ENCODE measurements around the gene SURF1. TPM values are rescaled to one million over a fixed set of nuclear protein-coding genes. Genes with fewer than 3 reads are reported as not detected.
A peak's percentile ranks its signal among the peaks of the same experiment; 100 is the strongest.

SURF1 gene
- total RNA-seq, 1 experiment from 2014 or later, result 28.1 TPM

DNA sequence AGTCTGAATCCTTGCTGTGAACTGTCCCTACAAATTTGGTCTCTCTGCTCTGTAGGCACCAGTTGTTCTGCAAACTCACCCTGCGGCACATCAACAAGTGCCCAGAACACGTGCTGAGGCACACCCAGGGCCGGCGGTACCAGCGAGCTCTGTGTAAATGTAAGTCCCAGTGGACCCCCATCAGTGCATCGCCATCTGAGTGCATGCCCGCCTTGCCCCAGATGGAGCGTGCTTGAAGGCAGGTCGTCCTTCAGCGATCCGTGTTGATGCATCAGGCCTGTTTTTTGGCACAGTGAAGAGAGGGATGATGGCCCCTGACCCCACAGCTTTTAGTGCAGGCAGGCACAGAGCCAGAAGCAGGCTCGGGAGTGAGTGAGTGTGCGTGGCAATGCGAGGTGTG lies 1.4 kb upstream of the SURF1 start:
- no peak for DNase-seq
- Histone ChIP-seq H3F3A (ENCODE audit: low read length, unreplicated experiment) (peaks cover 7% of the 10 kb centered on the region), H2AFZ (ENCODE audit: low read length) (no peak overlapping the region), H3K9me2 (replicated peaks; ENCODE audit: low read length) (no peaks in the 10 kb centered on the region), H3K4me2 (ENCODE audit: low read length) (peak overlapping the region; percentile 86), H4K20me1 (ENCODE audit: low read length) (no peaks in the 10 kb centered on the region), H3K27ac (ENCODE audit: low read length) (no peak overlapping the region), H3K27me3 (ENCODE audit: low read length) (no peaks in the 10 kb centered on the region), H3K79me2 (ENCODE audit: low read length) (peaks cover 39% of the 10 kb centered on the region), H3K4me3 (ENCODE audit: low read length) (peak overlapping the region; percentile 89), H3K36me3 (ENCODE audit: low read depth, low read length) (peaks cover 3% of the 10 kb centered on the region), H3K9me3 (ENCODE audit: low read length) (no peaks in the 10 kb centered on the region), H3K9ac (ENCODE audit: low read length) (no peak overlapping the region; the same call in 1 of the 2 replicates), H3K4me1 (ENCODE audit: insufficient read depth, low read length) (peaks cover 11% of the 10 kb centered on the region)
- intact Hi-C loops (cut with micrococcal nuclease), result loop anchor here (5.0 kb wide), 1 partner anchor 130 kb away; no protein-coding TSS in a partner anchor
- POLR2A ChIA-PET (ENCODE audit: unreplicated experiment), result no interaction called here
- no peak for ATAC-seq
- no TSS peak for BruUV-seq (replicated peaks)
- CTCF ChIA-PET, result no interaction called here
- no peak for TF ChIP-seq EZH2phosphoT487 (IDR thresholded peaks at IDR 0.05; ENCODE audit: borderline replicate concordance, low read length)
- TF ChIP-seq EZH2 (IDR thresholded peaks at IDR 0.05; ENCODE audit: low read length, unreplicated experiment), result no peak
- TF ChIP-seq, protein P1, sequence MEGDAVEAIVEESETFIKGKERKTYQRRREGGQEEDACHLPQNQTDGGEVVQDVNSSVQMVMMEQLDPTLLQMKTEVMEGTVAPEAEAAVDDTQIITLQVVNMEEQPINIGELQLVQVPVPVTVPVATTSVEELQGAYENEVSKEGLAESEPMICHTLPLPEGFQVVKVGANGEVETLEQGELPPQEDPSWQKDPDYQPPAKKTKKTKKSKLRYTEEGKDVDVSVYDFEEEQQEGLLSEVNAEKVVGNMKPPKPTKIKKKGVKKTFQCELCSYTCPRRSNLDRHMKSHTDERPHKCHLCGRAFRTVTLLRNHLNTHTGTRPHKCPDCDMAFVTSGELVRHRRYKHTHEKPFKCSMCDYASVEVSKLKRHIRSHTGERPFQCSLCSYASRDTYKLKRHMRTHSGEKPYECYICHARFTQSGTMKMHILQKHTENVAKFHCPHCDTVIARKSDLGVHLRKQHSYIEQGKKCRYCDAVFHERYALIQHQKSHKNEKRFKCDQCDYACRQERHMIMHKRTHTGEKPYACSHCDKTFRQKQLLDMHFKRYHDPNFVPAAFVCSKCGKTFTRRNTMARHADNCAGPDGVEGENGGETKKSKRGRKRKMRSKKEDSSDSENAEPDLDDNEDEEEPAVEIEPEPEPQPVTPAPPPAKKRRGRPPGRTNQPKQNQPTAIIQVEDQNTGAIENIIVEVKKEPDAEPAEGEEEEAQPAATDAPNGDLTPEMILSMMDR (conservative IDR thresholded peaks at IDR 0.05; ENCODE audit: low read depth, low read length), result no peak

DNA sequence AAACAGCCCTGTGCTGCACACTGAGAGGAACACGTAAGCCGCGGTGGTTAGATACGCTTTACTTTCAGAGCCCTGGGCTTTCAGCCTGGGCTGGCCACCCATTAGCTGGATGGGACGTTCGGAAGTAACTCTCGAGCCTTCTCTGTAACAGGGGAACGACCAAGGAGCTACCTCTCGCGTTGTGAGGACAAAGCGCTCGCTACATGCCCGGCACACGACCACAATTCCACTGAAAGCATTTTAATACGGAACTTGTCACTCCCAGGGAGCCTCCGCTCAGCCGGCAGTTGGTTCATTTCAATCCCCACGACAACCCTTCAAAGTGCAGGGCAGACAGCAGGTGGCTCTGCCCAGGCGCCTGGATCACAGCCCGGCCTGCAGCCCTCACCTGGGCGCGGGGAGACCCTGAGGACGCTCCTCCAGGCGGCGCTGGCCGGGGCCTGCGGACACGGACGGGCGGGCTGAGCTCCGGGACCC lies 368 bp downstream of the SURF1 start:
- no peaks in the 10 kb centered on the region for H3K9me2 ChIP-seq (replicated peaks; ENCODE audit: low read length)
- H3K4me1 ChIP-seq (ENCODE audit: insufficient read depth, low read length), result peaks cover 11% of the 10 kb centered on the region
- ATAC-seq (peak; percentile 23), DNase-seq (no peak)
- peaks cover 18% of the 10 kb centered on the region for H3K36me3 ChIP-seq (ENCODE audit: low read depth, low read length)
- ChIA-PET POLR2A (ENCODE audit: unreplicated experiment) (interaction anchor here (1.1 kb wide), 1 partner anchor 9 kb away, joined by 4 read pairs; no protein-coding TSS in a partner anchor), CTCF (interaction anchor here (0.7 kb wide), 1 partner anchor 69 kb away, joined by 8 read pairs; no protein-coding TSS in a partner anchor)
- H3K27ac ChIP-seq (ENCODE audit: low read length), result no peak overlapping the region
- peaks cover 4% of the 10 kb centered on the region; the same call in 1 of the 2 replicates for H4K20me1 ChIP-seq (ENCODE audit: low read length)
- peak overlapping the region; percentile 89 for H3K4me3 ChIP-seq (ENCODE audit: low read length)
- BruUV-seq (replicated peaks), result TSS peak; percentile 36
- H3F3A ChIP-seq (ENCODE audit: low read length, unreplicated experiment), result peaks cover 7% of the 10 kb centered on the region
- intact Hi-C loops (cut with micrococcal nuclease), result loop anchor here (5.0 kb wide), 1 partner anchor 131 kb away; no protein-coding TSS in a partner anchor
- H2AFZ ChIP-seq (ENCODE audit: low read length), result no peak overlapping the region
- H3K79me2 ChIP-seq (ENCODE audit: low read length), result peaks cover 39% of the 10 kb centered on the region
- TF ChIP-seq, protein P1 (conservative IDR thresholded peaks at IDR 0.05; ENCODE audit: low read depth, low read length), result no peak
- TF ChIP-seq EZH2 (IDR thresholded peaks at IDR 0.05; ENCODE audit: low read length, unreplicated experiment), result no peak
- TF ChIP-seq EZH2phosphoT487 (IDR thresholded peaks at IDR 0.05; ENCODE audit: borderline replicate concordance, low read length), result no peak
- H3K4me2 ChIP-seq (ENCODE audit: low read length), result peak overlapping the region; percentile 80
- no peaks in the 10 kb centered on the region for H3K27me3 ChIP-seq (ENCODE audit: low read length)
- peak overlapping the region; percentile 66 for H3K9ac ChIP-seq (ENCODE audit: low read length)
- H3K9me3 ChIP-seq (ENCODE audit: low read length), result no peaks in the 10 kb centered on the region

DNA sequence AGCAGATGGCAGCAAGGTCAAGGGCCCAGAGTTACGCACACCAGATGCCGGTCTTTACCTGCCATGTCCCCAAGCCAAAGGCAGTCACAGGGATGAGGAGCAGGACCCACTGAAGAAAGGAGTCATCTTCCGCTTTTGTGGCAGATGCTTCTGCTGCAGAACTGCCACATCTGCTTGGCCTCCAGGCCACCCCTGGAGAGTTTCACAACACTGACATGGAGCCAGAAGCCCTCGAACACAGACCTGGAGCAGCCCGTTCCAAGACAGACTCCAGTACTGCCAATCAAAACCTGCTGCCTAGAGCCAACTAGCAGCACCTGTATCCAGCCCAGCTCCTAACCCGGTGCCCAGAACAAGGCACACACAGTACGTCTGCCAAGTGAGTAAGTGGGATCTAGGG lies 1.5 kb downstream of the SURF1 start:
- H3K36me3 ChIP-seq (ENCODE audit: low read depth, low read length), result peaks cover 27% of the 10 kb centered on the region
- no TSS peak for BruUV-seq (replicated peaks)

More for the DNA sequence above, 1.5 kb downstream of the SURF1 start:
- CTCF ChIA-PET, result no interaction called here
- Histone ChIP-seq H3K4me2 (ENCODE audit: low read length) (0 out of 2 replicates have a peak overlapping the region, but pooled peaks have one; percentile 80), H3K9ac (ENCODE audit: low read length) (no peak overlapping the region), H3K27me3 (ENCODE audit: low read length) (no peaks in the 10 kb centered on the region), H3K4me1 (ENCODE audit: insufficient read depth, low read length) (peaks cover 13% of the 10 kb centered on the region), H3F3A (ENCODE audit: low read length, unreplicated experiment) (peaks cover 13% of the 10 kb centered on the region), H3K9me2 (replicated peaks; ENCODE audit: low read length) (no peaks in the 10 kb centered on the region), H3K79me2 (ENCODE audit: low read length) (peaks cover 46% of the 10 kb centered on the region), H2AFZ (ENCODE audit: low read length) (no peak overlapping the region), H3K4me3 (ENCODE audit: low read length) (no peak overlapping the region; the same call in 1 of the 2 replicates), H3K9me3 (ENCODE audit: low read length) (no peaks in the 10 kb centered on the region), H3K27ac (ENCODE audit: low read length) (no peak overlapping the region), H4K20me1 (ENCODE audit: low read length) (peaks cover 13% of the 10 kb centered on the region; the same call in 1 of the 2 replicates)
- intact Hi-C loops (cut with micrococcal nuclease), result loop anchor here (5.0 kb wide), 1 partner anchor 133 kb away; no protein-coding TSS in a partner anchor
- ATAC-seq (no peak), DNase-seq (no peak)
- TF ChIP-seq EZH2phosphoT487 (IDR thresholded peaks at IDR 0.05; ENCODE audit: borderline replicate concordance, low read length), result no peak
- TF ChIP-seq, protein P1 (conservative IDR thresholded peaks at IDR 0.05; ENCODE audit: low read depth, low read length), result no peak
- TF ChIP-seq EZH2 (IDR thresholded peaks at IDR 0.05; ENCODE audit: low read length, unreplicated experiment), result no peak
- POLR2A ChIA-PET (ENCODE audit: unreplicated experiment), result no interaction called here
